Choroid plexus epithelial cell (primary cell): ENCODE data around the gene NYAP2.

ENCODE experiments used
- DNase-seq: peaks from one replicate; pipeline ENCODE4 v3.0.0-alpha.2; 2010; ENCODE audit warnings: low read depth
- H3K4me3 ChIP-seq: 2 replicates; pipeline ENCODE4 v1.5.1; 2011; ENCODE audit warnings: low read depth, mild to moderate bottlenecking, control low read depth, low read length, moderate library complexity
- TF ChIP-seq, protein P1 (sequence below): conservative IDR thresholded peaks from 2 replicates; pipeline ENCODE4 v1.5.1; 2011; ENCODE audit warnings: low read depth, mild to moderate bottlenecking, control low read depth, inconsistent platforms, low read length, moderate library complexity

Gene NYAP2

GRCh38 chr2:225668606-225669266 lies 269.2 kb downstream of the NYAP2 start:
- DNase-seq = peak; percentile 89
- H3K4me3 ChIP-seq = no peak overlapping the region
- TF ChIP-seq, protein P1, sequence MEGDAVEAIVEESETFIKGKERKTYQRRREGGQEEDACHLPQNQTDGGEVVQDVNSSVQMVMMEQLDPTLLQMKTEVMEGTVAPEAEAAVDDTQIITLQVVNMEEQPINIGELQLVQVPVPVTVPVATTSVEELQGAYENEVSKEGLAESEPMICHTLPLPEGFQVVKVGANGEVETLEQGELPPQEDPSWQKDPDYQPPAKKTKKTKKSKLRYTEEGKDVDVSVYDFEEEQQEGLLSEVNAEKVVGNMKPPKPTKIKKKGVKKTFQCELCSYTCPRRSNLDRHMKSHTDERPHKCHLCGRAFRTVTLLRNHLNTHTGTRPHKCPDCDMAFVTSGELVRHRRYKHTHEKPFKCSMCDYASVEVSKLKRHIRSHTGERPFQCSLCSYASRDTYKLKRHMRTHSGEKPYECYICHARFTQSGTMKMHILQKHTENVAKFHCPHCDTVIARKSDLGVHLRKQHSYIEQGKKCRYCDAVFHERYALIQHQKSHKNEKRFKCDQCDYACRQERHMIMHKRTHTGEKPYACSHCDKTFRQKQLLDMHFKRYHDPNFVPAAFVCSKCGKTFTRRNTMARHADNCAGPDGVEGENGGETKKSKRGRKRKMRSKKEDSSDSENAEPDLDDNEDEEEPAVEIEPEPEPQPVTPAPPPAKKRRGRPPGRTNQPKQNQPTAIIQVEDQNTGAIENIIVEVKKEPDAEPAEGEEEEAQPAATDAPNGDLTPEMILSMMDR = peak; percentile 86

DNA sequence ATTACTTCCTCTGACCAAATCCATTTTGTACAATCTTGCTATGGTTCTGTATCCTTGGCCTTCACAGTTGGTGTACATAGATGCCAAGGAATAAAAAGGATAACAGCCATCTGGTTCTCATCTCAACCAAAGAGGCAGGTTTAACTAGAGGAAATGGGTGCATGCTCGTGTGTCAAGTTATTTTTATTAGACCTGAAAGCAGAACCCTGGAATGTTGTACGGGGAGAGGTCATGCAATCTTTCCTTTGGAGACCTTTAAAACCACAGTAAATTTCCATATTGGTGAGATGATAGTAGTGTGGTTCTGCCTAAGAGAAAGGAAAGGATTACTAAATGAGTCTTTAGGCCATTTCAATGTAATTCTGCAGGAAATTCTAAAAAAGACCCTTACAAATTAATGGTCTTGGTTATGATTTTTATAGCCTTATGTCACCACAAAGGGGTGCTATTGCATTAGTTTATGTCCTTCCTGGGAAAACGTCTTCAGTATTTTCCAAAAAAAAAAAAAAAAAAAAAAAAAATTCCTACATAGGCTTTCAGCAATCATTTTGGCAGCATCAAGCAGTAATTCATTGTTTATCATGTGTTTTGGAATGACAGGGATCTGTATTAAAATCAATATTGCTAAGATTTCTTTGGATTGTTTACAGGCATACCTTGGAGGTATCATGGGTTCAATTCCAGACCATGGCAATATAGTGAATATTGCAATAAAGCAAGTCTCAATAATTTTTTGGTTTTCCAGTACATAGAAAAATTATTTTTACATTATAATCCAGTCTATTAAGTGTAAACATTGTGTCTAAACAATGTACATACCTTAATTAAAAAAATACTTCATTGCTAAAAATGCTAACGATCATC lies 270.8 kb downstream of the NYAP2 start:
- DNase-seq = peak; percentile 79
- TF ChIP-seq, protein P1 = peak; percentile 44
- no peak overlapping the region for H3K4me3 ChIP-seq

DNA sequence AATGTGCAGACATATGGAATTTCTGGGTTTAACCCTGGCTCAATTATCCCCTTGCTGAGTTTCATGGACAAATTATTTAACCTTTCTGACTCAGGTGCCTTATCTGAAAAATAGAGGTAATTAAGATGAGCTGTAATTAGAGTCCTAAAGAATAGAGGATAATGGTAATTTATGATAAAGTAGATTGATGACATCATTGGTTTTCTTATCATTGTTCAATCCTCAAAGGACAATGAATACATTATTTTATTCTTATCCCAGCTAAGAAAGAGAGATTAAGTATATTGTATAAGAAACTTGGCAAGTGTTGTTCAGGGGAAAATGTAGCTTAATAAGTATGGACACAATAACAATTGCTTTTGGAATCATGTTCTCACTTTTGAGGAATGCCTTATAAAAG lies 279.3 kb downstream of the NYAP2 start:
- no peak overlapping the region for H3K4me3 ChIP-seq
- TF ChIP-seq, protein P1 = no peak
- no peak for DNase-seq

DNA sequence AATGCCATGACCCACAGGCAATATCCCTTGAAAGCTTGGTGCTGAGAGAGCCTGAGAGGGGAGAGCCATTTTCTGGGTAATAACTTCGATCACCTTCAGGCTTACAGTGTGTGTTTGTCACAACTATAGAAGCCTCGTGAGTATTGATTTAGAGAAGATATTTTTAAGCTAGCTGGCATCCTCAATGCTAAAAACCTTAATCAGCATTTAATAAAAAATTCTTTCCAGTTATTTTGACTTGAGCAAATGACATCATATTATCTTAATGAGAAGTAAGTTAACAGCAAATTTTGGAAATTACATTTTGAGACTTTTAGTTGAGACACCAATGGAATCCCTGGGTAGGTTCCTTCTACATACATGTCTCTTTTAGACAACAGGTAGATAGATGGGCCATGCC lies 283.7 kb downstream of the NYAP2 start:
- no peak overlapping the region for H3K4me3 ChIP-seq
- DNase-seq = no peak
- TF ChIP-seq, protein P1 = no peak

DNA sequence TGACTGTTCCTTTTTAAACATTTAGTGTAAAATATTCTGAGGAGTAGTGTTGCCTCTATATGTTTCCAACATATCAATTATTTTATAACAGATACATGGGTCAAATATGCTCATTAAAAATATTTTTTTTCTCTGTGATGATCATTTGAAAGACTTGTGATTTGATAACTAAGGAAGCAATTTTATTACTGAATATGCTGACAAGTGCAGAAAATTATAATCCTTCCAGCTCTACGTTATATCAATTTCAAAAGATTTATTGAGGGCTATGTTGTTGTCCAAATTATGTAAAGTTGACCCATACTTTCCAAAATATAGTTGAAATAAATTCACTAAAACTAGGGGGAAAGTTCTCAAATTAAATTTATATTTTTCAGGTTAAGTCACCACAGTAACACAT lies 290.6 kb downstream of the NYAP2 start:
- H3K4me3 ChIP-seq = no peak overlapping the region
- TF ChIP-seq, protein P1 = no peak
- DNase-seq = no peak

GRCh38 chr2:225691711-225692110 lies 292.2 kb downstream of the NYAP2 start:
- DNase-seq = no peak
- TF ChIP-seq, protein P1 = no peak
- no peak overlapping the region for H3K4me3 ChIP-seq

DNA sequence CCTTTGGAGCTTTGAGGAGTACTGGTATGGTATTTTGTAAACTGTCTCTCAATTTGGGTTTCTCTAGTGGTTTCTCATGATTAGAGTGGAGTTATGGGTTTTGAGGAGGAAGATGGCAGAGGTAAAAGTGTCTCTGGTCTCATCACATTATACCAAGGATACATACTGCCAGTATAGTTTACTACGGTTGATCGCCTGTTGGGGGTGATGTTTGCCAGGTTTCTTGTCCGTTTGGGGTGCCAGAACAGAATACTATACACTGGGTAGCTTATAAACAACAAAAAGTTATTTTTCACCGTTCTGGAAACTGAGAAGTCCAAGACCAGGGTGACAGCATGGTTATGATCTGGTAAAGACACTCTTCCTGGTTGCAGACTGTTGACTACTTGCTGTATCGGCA lies 293.7 kb downstream of the NYAP2 start:
- no peak for DNase-seq
- H3K4me3 ChIP-seq = no peak overlapping the region
- TF ChIP-seq, protein P1 = no peak
